LNCAP (cell line): ENCODE results near the gene SNX25.

Source experiments
- CTCF ChIP-seq: fragments of 450-650 bp; IDR thresholded peaks from 2 replicates; pipeline ENCODE4 v1.5.1; 2017; ENCODE audit warnings: mild to moderate bottlenecking

SNX25 gene

GRCh38 chr4:185305979-185306442, 96.6 kb downstream of the SNX25 start:
- no peak for TF ChIP-seq CTCF

DNA sequence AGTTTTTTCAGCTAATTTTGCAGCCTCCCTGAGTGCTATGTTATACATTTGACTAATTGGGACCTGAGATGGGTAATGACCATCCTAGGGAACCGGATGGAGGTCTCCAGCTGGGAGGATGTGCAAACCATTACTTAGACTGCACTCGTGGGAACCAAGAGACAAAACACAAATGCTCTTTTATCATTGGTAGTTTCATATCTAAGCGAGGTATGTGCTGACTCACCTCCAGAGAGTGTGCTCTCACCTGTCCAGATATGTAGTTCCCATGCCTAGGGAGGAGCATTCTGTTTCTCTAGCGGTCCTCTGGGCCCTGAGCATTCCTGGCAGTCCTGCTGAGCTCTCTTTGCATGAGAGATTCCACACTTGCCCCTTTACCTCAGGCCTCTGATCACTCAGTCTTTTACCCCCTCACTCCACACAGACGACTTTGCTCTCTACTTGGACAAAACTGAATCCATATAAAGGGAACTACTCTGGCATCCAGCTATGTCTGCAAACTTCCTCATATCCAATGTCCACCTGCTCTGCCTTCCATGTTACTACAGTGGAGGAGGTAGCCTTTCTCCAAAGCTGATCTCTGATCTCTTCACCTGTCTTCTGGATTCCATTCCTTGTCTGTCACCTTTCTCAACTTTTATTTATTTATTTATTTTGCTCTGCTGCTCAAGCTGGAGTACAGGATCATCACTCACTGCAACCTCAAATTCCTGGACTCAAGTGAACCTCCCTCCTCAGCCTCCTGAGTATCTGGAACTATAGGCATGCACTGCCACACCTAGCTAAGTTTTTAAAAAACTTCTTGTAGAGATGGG, 97.9 kb downstream of the SNX25 start:
- TF ChIP-seq CTCF = no peak

- TF ChIP-seq CTCF = no peak
Measured at GRCh38 chr4:185309770-185310169, 100.4 kb downstream of the SNX25 start.

DNA sequence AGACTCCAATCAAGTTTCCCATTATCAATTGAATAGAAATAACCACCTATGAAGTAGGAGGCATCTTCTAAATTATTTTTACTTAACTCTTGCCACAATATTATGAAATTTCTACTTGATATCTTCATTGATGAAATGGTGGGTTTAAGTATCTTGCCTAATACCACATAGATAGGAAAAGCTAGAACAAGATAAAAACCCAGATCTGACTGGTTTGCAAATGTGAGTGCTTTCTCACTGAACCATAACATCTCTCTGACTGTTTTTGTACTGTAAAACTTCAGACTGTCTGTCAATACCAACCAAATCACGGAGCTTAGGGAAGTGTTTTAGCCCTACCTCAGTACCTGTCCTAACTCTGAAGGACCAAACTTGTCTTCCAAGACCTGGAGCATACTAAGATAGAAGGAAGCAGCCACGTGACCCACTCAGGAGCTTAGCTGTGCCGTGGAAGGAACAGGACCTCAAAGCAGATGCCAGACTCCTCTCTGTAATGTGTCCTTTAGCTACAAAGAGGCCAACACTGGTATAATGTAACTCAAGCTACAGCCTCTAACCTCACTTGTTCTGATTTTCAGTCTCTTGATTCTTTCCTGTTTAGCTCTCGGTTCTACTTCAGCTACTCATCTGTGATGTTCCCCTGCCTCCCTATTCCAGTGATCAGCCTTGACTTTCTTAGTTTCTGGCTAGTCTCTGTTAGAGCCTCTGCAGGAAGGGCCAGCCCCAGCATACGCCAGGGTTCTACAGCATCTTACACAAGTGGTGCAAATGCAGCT, 101.9 kb downstream of the SNX25 start:
- TF ChIP-seq CTCF = no peak

GRCh38 chr4:185312699-185313098, 103.3 kb downstream of the SNX25 start:
- TF ChIP-seq CTCF = no peak

GRCh38 chr4:185317880-185318279, 108.5 kb downstream of the SNX25 start:
- no peak for TF ChIP-seq CTCF

DNA sequence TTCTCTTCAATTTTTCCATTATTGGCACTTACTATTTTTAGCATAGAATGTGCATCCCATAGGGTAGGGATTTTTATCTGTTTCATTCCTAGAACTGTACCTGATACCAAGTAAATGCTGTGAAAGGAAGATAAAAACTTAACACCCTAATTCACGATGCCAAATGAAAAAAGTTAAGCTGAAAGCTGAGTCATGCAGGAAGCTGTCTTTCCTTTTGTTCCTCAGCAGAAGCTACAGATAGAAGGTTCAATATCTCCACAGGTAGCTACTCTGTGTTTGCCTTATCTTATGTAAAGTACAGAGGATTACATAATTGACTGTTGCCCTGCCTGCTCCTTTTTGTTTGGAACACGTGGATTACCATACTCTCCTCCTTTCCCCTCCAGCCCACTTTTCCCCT, 109.3 kb downstream of the SNX25 start:
- no peak for TF ChIP-seq CTCF
